ENCODE measurements around the gene SENP8. TPM values are rescaled to one million over a fixed set of nuclear protein-coding genes. Genes with fewer than 3 reads are reported as not detected.
A peak's percentile ranks its signal among the peaks of the same experiment; 100 is the strongest.

Gene SENP8
- total and polyA plus RNA-seq, 2 of the 13 experiments (the other 11 are each of a cell fraction or from before 2014, with no cell fraction given), result 2.7 to 3.0 TPM

DNA sequence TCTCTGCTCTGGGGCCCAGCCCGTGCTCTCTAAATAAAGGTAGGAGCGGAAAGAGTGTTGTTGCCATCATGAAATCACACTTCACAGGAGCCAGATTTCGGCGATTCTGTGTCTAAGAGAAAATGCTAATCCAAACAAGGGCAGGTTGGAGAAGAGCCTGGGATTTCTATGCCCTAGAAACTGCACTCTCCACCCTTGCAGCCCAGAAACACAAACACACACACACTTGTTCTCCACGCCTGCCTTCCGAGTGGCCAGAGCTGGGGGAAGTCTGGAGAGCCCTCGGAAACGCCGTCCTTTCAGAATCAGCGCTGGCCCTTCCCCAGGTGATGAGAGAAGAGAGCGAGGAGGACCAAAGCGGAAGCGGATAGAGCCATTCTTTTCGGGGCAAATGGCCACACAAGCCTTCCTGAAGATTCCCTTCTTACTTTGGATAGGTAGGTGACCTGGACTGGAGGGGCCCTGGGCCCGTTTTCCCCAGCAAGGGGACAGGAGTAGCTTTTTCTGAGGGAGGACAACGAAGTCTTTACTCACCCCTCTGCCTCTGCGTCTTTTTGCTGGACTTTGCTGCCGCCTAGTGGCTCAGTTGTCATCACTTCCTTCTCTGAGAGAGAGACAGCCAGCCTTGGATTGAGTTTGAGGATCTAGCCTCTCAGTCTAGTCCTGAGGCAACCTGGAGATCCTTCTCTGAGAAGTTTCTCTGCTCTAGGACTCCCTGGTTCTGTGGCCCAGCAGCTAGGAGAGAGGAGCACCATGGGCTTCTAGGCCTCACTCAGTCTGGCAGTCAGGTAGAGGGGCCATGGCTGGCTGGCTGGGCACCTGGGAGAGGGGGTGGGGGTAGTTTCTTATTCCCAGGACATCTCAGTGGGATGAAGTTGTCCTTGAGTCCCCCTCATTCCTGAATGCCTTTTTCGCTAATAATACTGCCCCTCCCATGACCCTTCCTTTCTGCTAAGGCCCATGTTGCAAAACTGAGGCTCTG is 37.7 kb downstream of the SENP8 start (continued):
- TF ChIP-seq, protein P1, sequence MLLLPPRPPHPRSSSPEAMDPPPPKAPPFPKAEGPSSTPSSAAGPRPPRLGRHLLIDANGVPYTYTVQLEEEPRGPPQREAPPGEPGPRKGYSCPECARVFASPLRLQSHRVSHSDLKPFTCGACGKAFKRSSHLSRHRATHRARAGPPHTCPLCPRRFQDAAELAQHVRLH (CRISPR knock-in tag; IDR thresholded peaks at IDR 0.05; ENCODE audit: borderline replicate concordance, low read depth), result peak; percentile 79; the same call in 1 of the 2 replicates
- TF ChIP-seq ZSCAN12 (CRISPR knock-in tag; IDR thresholded peaks at IDR 0.05) (no peak), NRL (CRISPR knock-in tag; IDR thresholded peaks at IDR 0.05; ENCODE audit: borderline replicate concordance) (no peak), RNF2 (conservative IDR thresholded peaks at IDR 0.05; ENCODE audit: low read depth) (no peak), RAD21 (CRISPR knock-in tag; IDR thresholded peaks at IDR 0.05) (peak; percentile 86), ELF3 (CRISPR knock-in tag; IDR thresholded peaks at IDR 0.05) (peak; percentile 94), ZNF354B (CRISPR knock-in tag; IDR thresholded peaks at IDR 0.05) (no peak), NR1H2 (CRISPR knock-in tag; IDR thresholded peaks at IDR 0.05; ENCODE audit: borderline replicate concordance, low read depth) (no peak), SIX1 (CRISPR knock-in tag; IDR thresholded peaks at IDR 0.05; ENCODE audit: borderline replicate concordance) (no peak), CBX2 (IDR thresholded peaks at IDR 0.05; ENCODE audit: low read depth, low read length) (no peak), CBX2 (CRISPR knock-in tag; IDR thresholded peaks at IDR 0.05; ENCODE audit: low read depth) (no peak), SMC3 (IDR thresholded peaks at IDR 0.05; ENCODE audit: low read length) (peak; percentile 89), ARID2 (CRISPR knock-in tag; IDR thresholded peaks at IDR 0.05; ENCODE audit: borderline replicate concordance) (no peak)
- TF ChIP-seq, protein P2, sequence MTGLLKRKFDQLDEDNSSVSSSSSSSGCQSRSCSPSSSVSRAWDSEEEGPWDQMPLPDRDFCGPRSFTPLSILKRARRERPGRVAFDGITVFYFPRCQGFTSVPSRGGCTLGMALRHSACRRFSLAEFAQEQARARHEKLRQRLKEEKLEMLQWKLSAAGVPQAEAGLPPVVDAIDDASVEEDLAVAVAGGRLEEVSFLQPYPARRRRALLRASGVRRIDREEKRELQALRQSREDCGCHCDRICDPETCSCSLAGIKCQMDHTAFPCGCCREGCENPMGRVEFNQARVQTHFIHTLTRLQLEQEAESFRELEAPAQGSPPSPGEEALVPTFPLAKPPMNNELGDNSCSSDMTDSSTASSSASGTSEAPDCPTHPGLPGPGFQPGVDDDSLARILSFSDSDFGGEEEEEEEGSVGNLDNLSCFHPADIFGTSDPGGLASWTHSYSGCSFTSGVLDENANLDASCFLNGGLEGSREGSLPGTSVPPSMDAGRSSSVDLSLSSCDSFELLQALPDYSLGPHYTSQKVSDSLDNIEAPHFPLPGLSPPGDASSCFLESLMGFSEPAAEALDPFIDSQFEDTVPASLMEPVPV (CRISPR knock-in tag; IDR thresholded peaks at IDR 0.05), result no peak
- TF ChIP-seq, protein P3, sequence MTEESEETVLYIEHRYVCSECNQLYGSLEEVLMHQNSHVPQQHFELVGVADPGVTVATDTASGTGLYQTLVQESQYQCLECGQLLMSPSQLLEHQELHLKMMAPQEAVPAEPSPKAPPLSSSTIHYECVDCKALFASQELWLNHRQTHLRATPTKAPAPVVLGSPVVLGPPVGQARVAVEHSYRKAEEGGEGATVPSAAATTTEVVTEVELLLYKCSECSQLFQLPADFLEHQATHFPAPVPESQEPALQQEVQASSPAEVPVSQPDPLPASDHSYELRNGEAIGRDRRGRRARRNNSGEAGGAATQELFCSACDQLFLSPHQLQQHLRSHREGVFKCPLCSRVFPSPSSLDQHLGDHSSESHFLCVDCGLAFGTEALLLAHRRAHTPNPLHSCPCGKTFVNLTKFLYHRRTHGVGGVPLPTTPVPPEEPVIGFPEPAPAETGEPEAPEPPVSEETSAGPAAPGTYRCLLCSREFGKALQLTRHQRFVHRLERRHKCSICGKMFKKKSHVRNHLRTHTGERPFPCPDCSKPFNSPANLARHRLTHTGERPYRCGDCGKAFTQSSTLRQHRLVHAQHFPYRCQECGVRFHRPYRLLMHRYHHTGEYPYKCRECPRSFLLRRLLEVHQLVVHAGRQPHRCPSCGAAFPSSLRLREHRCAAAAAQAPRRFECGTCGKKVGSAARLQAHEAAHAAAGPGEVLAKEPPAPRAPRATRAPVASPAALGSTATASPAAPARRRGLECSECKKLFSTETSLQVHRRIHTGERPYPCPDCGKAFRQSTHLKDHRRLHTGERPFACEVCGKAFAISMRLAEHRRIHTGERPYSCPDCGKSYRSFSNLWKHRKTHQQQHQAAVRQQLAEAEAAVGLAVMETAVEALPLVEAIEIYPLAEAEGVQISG (CRISPR knock-in tag; IDR thresholded peaks at IDR 0.05), result no peak
- TF ChIP-seq, protein P4, sequence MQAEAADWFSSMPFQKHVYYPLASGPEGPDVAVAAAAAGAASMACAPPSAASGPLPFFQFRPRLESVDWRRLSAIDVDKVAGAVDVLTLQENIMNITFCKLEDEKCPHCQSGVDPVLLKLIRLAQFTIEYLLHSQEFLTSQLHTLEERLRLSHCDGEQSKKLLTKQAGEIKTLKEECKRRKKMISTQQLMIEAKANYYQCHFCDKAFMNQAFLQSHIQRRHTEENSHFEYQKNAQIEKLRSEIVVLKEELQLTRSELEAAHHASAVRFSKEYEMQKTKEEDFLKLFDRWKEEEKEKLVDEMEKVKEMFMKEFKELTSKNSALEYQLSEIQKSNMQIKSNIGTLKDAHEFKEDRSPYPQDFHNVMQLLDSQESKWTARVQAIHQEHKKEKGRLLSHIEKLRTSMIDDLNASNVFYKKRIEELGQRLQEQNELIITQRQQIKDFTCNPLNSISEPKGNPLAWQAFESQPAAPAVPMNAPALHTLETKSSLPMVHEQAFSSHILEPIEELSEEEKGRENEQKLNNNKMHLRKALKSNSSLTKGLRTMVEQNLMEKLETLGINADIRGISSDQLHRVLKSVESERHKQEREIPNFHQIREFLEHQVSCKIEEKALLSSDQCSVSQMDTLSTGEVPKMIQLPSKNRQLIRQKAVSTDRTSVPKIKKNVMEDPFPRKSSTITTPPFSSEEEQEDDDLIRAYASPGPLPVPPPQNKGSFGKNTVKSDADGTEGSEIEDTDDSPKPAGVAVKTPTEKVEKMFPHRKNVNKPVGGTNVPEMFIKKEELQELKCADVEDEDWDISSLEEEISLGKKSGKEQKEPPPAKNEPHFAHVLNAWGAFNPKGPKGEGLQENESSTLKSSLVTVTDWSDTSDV (CRISPR knock-in tag; IDR thresholded peaks at IDR 0.05), result no peak
- TF ChIP-seq, protein P5, sequence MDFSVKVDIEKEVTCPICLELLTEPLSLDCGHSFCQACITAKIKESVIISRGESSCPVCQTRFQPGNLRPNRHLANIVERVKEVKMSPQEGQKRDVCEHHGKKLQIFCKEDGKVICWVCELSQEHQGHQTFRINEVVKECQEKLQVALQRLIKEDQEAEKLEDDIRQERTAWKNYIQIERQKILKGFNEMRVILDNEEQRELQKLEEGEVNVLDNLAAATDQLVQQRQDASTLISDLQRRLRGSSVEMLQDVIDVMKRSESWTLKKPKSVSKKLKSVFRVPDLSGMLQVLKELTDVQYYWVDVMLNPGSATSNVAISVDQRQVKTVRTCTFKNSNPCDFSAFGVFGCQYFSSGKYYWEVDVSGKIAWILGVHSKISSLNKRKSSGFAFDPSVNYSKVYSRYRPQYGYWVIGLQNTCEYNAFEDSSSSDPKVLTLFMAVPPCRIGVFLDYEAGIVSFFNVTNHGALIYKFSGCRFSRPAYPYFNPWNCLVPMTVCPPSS (IDR thresholded peaks at IDR 0.05), result no peak

Data from HepG2 (cell line).